Natural killer cell treated with Interleukin-12 subunit alpha and Interleukin-12 subunit beta and Interleukin-15 and Interleukin-18, amount 100 ng/mL, for 72 hours (primary cell): Measurements from ENCODE around the gene ZNF334. TPM values are rescaled to one million over a fixed set of nuclear protein-coding genes. Genes with fewer than 3 reads are reported as not detected.

Source experiments
- ATAC-seq, 2 donors: fragments of 150-1000 bp; cut with Tn5 transposase in 1 of 2; sonication (Bioruptor Pico), chemical (Tn5 transposase) in 1 of 2; 2 replicates each; pipeline ENCODE4 v1.10.0; 2021
- DNase-seq: peaks from one replicate; pipeline ENCODE4 v3.0.0; 2022; ENCODE audit warnings: low spot score
- H3K27ac Mint-ChIP-seq, 2 donors: 1 replicate in 1 of 2; 2 replicates in 1 of 2; pipeline ENCODE4 v1.8.0; 2022; ENCODE audit warnings: mixed read lengths in 2 of 2, mild to moderate bottlenecking in 1 of 2, moderate library complexity in 1 of 2
- H3K27me3 Mint-ChIP-seq, 2 donors: 1 replicate in 1 of 2; 2 replicates in 1 of 2; pipeline ENCODE4 v1.8.0; 2022; ENCODE audit warnings: mixed read lengths in 2 of 2
- H3K36me3 Mint-ChIP-seq: one replicate; pipeline ENCODE4 v1.8.0; 2022; ENCODE audit warnings: mixed read lengths
- H3K4me1 Mint-ChIP-seq, 2 donors: 1 replicate in 1 of 2; 2 replicates in 1 of 2; pipeline ENCODE4 v1.8.0; 2022; ENCODE audit warnings: low read depth in 2 of 2, mixed read lengths in 2 of 2, mild to moderate bottlenecking in 1 of 2
- H3K4me3 Mint-ChIP-seq: one replicate; pipeline ENCODE4 v1.8.0; 2022; ENCODE audit warnings: mixed read lengths
- H3K9me3 Mint-ChIP-seq: 2 replicates; pipeline ENCODE4 v1.8.0; 2022; ENCODE audit warnings: mixed read lengths
- total RNA-seq, 2 donors: library from RNA; stranded (reverse); gene quantifications; one replicate each; pipeline ENCODE4 v1.2.3, GENCODE V29; 2022

ZNF334 gene
- total RNA-seq, 2 donors from 2014 or later: 0.70 to 0.78 TPM

GRCh38 chr20:46539113-46539512 is 25.8 kb upstream of the ZNF334 start:
- Mint-ChIP-seq H3K4me1 (peaks cover 0 to 3% of the 10 kb centered on the region in 2 donors), H3K4me3 (no peak overlapping the region), H3K27me3 (peaks cover 16 to 17% of the 10 kb centered on the region in 2 donors), H3K9me3 (no peaks in the 10 kb centered on the region), H3K36me3 (no peaks in the 10 kb centered on the region), H3K27ac (no peak overlapping the region)
- DNase-seq (no peak), ATAC-seq (no peak)

- Mint-ChIP-seq H3K36me3 (no peaks in the 10 kb centered on the region), H3K27me3 (peaks cover 12 to 16% of the 10 kb centered on the region in 2 donors), H3K9me3 (no peaks in the 10 kb centered on the region), H3K4me1 (no peaks in the 10 kb centered on the region), H3K4me3 (no peak overlapping the region), H3K27ac (peak overlapping the region in 1 of 2 donors; percentile 9)
- ATAC-seq: no peak
- no peak for DNase-seq
Measured at GRCh38 chr20:46530640-46531039, 17.3 kb upstream of the ZNF334 start.

DNA sequence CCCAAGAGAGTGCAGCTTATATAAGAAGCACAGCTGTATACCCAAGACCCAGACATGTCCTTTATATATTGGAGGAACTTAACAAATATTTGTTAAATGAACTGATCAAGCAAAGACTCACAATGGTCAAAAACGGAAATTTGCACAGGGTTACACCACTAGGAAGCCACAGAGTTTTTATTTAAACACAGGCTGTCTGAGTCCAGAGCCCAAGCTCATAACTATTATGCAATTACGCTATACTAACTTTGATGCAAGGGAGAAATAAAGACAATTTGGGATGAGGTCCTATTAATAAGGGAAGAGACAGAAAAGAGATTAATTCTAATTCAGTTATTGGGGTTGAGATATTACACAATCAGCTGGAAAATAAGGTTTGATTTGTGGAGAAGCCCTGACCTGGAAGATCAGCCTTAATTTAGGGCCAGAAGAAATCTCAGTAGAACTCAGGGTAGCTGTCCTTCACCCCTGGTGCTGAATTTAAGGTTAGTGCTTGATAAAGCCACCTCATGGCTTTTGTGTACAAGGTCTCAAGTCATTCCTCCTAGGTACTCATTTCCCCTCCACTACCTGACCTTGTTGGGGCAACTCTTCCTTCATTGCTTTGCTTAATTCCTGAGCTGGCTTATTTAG is 10.5 kb upstream of the ZNF334 start:
- Mint-ChIP-seq H3K27ac (no peak overlapping the region), H3K4me1 (no peaks in the 10 kb centered on the region), H3K27me3 (peaks cover 15 to 18% of the 10 kb centered on the region in 2 donors), H3K36me3 (no peaks in the 10 kb centered on the region), H3K4me3 (no peak overlapping the region), H3K9me3 (no peaks in the 10 kb centered on the region)
- no peak for DNase-seq
- ATAC-seq: no peak

- Mint-ChIP-seq H3K27me3 (peaks cover 15 to 19% of the 10 kb centered on the region in 2 donors), H3K4me1 (no peaks in the 10 kb centered on the region), H3K27ac (no peak overlapping the region), H3K4me3 (no peak overlapping the region), H3K36me3 (no peaks in the 10 kb centered on the region), H3K9me3 (no peaks in the 10 kb centered on the region)
- ATAC-seq: no peak
- no peak for DNase-seq
Measured at GRCh38 chr20:46523108-46523507, 9.7 kb upstream of the ZNF334 start.

DNA sequence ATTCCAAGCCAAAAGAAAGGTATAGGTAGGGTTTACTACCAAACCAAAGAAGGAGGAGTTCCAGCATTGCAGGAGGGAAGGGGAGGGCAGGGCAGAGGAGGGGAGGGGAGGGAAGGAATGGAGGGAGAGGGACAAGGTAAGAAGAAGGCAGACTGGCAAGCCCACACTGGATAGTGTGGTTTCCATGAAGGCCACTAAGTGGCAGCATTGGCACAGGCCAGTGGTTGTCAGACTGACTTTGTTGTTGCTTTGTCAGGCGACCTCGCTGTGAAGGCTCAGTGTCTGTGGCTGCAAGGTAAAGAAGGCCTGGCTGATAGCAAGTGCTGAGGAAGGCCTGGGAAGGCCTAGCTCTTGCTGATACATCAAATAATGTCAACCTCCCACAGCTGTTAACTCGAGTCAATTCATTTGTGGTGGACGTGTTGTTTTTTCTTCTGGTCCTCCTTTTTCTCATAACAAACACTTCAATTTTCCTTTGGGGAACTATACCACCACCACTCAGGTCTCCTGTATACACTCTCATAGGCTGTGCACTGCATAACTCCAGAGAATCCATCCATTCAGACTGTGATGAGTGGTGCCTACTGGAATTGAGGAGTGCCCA is 7.7 kb upstream of the ZNF334 start:
- Mint-ChIP-seq H3K4me3 (no peak overlapping the region), H3K27ac (no peak overlapping the region), H3K9me3 (no peaks in the 10 kb centered on the region), H3K27me3 (peaks cover 8 to 20% of the 10 kb centered on the region in 2 donors), H3K4me1 (no peaks in the 10 kb centered on the region), H3K36me3 (no peaks in the 10 kb centered on the region)
- ATAC-seq: peak; percentile 79 to 80
- DNase-seq: peak; percentile 70

GRCh38 chr20:46520540-46520939 is 7.2 kb upstream of the ZNF334 start:
- ATAC-seq (no peak), DNase-seq (no peak)
- no peak overlapping the region for H3K4me3 Mint-ChIP-seq
- peaks cover 8 to 20% of the 10 kb centered on the region in 2 donors for H3K27me3 Mint-ChIP-seq
- no peak overlapping the region for H3K27ac Mint-ChIP-seq
- H3K9me3 Mint-ChIP-seq: no peaks in the 10 kb centered on the region
- no peaks in the 10 kb centered on the region for H3K4me1 Mint-ChIP-seq
- no peaks in the 10 kb centered on the region for H3K36me3 Mint-ChIP-seq

DNA sequence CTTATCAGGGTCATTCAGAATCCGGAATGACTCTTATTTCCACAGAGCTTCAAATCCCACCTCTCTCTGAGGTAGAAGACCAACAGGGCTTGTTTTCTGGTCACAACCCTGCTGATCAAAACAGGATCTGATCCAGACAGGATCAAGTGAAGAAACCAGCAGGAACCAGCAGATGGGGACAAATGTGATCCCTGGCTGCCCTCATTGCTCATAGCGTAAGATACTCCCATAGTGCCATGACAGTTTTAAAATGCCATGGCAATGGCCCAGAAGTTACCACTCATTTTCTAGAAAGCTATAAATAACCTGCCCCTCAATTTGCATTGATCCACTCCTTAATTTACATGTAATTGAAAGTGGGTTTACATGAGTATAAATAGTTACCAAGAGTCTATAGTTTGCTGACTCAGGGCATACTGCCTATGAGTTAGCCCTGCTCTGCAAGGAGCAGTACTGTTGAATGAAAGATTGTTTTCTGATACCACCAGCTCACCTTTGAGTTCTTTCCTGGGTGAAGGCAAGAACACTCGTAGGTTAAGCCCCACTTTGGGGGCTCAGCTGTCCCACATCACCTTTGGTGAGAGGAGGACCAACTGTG is 6.2 kb upstream of the ZNF334 start:
- Mint-ChIP-seq H3K27ac (no peak overlapping the region), H3K36me3 (no peaks in the 10 kb centered on the region), H3K4me3 (no peak overlapping the region), H3K9me3 (no peaks in the 10 kb centered on the region), H3K27me3 (peaks cover 8 to 20% of the 10 kb centered on the region in 2 donors), H3K4me1 (no peaks in the 10 kb centered on the region)
- no peak for DNase-seq
- no peak for ATAC-seq

- H3K9me3 Mint-ChIP-seq: no peaks in the 10 kb centered on the region
- no peak for DNase-seq
- no peak for ATAC-seq
- peaks cover 38 to 52% of the 10 kb centered on the region in 2 donors for H3K27me3 Mint-ChIP-seq
- H3K27ac Mint-ChIP-seq: no peak overlapping the region
- H3K4me1 Mint-ChIP-seq: peaks cover 4 to 8% of the 10 kb centered on the region in 2 donors
- no peak overlapping the region for H3K4me3 Mint-ChIP-seq
- H3K36me3 Mint-ChIP-seq: no peaks in the 10 kb centered on the region
Measured at GRCh38 chr20:46509523-46509922, 3.8 kb downstream of the ZNF334 start.

- Mint-ChIP-seq H3K27me3 (peaks cover 46 to 65% of the 10 kb centered on the region in 2 donors), H3K9me3 (peaks cover 8% of the 10 kb centered on the region), H3K27ac (no peak overlapping the region), H3K4me3 (no peak overlapping the region), H3K4me1 (peaks cover 0 to 4% of the 10 kb centered on the region in 2 donors), H3K36me3 (peaks cover 10% of the 10 kb centered on the region)
- no peak for DNase-seq
- ATAC-seq: peak in 1 of 2 donors; percentile 52
Measured at GRCh38 chr20:46507760-46508407, 5.5 kb downstream of the ZNF334 start.

- Mint-ChIP-seq H3K27me3 (peaks cover 46 to 65% of the 10 kb centered on the region in 2 donors), H3K27ac (no peak overlapping the region), H3K36me3 (peaks cover 28% of the 10 kb centered on the region), H3K4me3 (no peak overlapping the region), H3K4me1 (peaks cover 0 to 4% of the 10 kb centered on the region in 2 donors), H3K9me3 (peaks cover 23% of the 10 kb centered on the region)
- DNase-seq (no peak), ATAC-seq (no peak)
Measured at GRCh38 chr20:46505506-46505905, 7.9 kb downstream of the ZNF334 start.

DNA sequence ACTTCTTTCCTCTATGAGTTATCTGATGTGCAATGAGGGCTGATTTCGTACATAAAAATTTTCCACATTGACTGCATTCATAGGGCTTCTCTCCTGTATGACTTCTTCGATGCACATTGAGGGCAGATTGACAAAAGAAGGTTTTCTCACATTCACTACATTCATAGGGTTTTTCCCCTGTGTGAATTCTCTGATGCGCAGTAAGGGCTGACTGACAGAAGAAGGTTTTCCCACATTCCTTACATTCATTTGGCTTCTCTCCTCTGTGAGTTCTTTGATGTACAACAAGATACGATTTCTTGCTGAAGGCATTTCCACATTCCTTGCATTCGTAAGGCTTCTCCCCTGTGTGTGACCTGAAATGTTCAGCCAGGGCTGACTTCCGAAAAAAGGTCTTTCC is 11.4 kb downstream of the ZNF334 start:
- peaks cover 23% of the 10 kb centered on the region for H3K9me3 Mint-ChIP-seq

DNA sequence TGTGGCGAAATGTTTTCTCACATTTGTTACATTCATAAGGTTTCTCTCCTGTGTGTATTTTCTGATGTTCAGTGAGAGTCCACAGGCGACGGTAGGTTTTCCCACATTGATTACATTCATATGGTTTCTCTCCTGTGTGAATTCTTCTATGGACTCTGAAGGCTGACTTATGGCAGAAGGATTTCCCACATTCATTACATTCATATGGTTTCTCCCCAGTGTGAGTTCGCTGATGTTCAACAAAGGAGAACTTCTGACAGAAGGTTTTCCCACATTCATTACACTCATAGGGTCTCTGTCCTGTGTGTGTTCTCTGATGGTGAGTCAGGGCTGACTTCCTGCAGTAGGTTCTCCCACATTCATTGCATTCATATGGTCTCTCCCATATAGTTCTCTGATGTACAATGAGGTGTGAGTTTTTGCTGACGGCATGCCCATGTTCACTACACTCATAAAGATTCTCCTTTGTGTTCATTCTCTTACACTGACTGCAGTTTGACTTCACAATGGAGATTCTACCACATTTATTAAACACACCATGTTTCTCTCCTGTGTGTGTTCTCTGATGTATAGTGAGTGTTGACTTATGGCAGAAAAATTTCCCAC is 11.9 kb downstream of the ZNF334 start:
- peaks cover 23% of the 10 kb centered on the region for H3K9me3 Mint-ChIP-seq
- ATAC-seq (no peak), DNase-seq (no peak)
- H3K36me3 Mint-ChIP-seq: peaks cover 28% of the 10 kb centered on the region
- H3K27me3 Mint-ChIP-seq: peaks cover 37 to 41% of the 10 kb centered on the region in 2 donors
- H3K27ac Mint-ChIP-seq: no peak overlapping the region
- H3K4me1 Mint-ChIP-seq: no peaks in the 10 kb centered on the region
- H3K4me3 Mint-ChIP-seq: no peak overlapping the region

More for the DNA sequence above, 11.4 kb downstream of the ZNF334 start:
- Mint-ChIP-seq H3K27ac (no peak overlapping the region), H3K4me3 (no peak overlapping the region), H3K36me3 (peaks cover 28% of the 10 kb centered on the region), H3K27me3 (peaks cover 34 to 46% of the 10 kb centered on the region in 2 donors), H3K4me1 (no peaks in the 10 kb centered on the region)
- DNase-seq: no peak
- ATAC-seq: no peak

DNA sequence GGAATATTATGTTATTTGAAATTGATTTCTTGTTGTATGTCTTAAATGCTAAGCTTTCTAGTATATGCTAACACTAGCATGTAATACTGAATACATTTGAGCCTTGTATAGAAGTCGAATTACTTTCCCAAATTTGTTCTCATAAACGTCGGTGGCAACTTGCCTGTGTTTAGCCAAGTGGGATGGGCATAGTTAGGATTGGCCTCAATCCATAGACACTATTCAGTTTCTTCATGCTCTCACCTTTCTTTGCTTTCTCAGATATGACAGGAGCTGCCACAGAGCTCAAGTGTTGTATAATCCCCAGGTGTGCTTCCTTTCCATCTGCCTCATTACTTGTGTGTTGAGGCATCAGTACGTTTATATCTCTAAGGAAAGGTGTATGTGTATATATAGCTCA is 19.3 kb downstream of the ZNF334 start:
- Mint-ChIP-seq H3K9me3 (no peaks in the 10 kb centered on the region), H3K36me3 (no peaks in the 10 kb centered on the region), H3K27me3 (peaks cover 37 to 39% of the 10 kb centered on the region in 2 donors), H3K4me1 (no peaks in the 10 kb centered on the region), H3K27ac (no peak overlapping the region), H3K4me3 (no peak overlapping the region)
- no peak for ATAC-seq
- no peak for DNase-seq
